HG03469 (cell line): ENCODE data around the gene LIME1.
"Not testable (repeated sequence)": the region's sequence is repeated elsewhere in the genome, so short reads cannot be mapped to it uniquely, and the experiment has no call there.

Experiments used
- ATAC-seq: cut with Tn5 transposase; IDR thresholded peaks from one replicate; pipeline ENCODE4 v1.9.1; 2021; ENCODE audit warnings: mild to moderate bottlenecking, moderate library complexity, moderate number of reproducible peaks; ENCODE audit not compliant: unreplicated experiment

The LIME1 gene

DNA sequence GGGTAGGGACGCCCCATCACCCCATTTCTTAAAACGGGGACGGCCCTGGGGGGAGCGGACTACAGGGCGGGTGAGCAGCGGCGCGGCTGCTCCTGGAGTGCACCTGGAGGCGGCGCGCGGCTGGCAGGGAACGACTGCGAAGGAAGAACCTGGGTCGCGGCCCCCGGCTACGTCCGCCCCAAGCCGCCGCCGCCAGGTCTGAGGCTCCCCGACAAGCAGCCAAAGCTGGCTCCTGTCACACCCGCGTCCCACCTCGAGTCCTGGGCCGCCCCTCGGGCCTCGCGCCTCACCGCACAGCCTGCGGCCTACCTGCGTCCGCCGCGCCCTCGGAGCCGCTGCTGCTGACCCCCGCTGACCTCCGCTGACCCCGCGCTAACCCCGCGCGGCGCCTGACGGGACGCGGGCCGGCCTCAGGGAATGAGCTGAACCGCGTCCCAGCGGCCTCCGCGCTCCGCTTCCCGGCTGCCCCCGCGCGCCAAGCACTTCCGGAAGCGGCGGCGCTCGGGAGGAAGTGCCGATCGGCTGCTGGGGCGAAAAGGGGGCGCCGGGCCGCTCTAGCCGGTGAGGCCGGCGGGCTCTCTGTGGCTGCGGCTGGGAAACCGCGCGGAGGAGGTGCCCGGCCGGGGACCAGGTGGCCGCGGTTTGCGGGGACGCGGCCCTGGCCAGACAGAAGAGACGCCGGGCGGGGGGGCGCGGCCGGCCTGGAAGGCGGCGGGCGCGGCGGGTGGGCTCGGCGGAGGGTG is 28.7 kb upstream of the LIME1 start, which contains the start of the genes ARFRP1 and ZGPAT:
TSS of gene ARFRP1 (minus strand) at position 419 of the 743 bp plus-strand sequence. CDS start 885 bp downstream, outside the sequence.
TSS of gene ZGPAT (plus strand) at position 482 of the 743 bp plus-strand sequence. CDS start 542 bp downstream, outside the sequence.
- ATAC-seq: peak; percentile 41

DNA sequence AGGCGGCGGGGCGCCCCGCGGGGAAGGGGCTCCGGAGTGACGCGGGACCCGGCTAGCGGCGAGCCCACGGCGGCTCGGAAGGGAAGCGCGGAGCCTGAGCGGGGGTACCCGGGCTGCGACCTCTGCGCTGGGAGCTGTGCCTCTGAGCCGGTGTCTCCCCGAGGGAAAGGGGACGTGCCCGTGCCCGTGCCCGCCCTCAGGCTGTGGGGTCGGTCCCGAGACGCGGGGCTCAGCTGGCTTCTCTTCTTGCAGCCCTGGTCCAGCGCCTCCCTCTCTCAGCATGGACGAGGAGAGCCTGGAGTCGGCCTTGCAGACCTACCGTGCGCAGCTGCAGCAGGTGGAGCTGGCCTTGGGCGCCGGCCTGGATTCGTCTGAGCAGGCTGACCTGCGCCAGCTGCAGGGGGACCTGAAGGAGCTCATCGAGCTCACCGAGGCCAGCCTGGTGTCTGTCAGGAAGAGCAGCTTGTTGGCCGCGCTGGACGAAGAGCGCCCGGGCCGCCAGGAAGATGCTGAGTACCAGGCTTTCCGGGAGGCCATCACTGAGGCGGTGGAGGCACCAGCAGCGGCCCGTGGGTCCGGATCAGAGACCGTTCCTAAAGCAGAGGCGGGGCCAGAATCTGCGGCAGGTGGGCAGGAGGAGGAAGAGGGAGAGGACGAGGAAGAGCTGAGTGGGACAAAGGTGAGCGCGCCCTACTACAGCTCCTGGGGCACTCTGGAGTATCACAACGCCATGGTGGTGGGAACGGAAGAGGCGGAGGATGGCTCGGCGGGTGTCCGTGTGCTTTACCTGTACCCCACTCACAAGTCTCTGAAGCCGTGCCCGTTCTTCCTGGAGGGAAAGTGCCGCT is 27.9 kb upstream of the LIME1 start:
- ATAC-seq: no peak

DNA sequence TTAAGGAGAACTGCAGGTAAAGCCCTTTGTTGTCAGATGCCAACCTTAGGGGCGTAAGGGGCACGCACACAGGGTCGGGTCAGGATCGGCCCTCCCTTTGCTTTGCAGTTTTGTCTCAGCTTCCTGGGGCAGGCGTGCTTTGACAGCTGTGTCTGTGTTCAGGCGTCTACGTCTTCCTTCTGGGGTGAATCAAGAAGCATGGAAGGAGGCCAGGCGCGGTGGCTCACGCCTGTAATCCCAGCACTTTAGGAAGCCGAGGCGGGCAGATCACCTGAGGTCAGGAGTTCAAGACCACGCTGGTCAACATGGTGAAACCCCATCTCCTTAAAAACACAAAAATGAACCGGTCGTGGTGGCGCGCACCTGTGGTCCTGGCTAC is 27.3 kb upstream of the LIME1 start:
- ATAC-seq: no peak

DNA sequence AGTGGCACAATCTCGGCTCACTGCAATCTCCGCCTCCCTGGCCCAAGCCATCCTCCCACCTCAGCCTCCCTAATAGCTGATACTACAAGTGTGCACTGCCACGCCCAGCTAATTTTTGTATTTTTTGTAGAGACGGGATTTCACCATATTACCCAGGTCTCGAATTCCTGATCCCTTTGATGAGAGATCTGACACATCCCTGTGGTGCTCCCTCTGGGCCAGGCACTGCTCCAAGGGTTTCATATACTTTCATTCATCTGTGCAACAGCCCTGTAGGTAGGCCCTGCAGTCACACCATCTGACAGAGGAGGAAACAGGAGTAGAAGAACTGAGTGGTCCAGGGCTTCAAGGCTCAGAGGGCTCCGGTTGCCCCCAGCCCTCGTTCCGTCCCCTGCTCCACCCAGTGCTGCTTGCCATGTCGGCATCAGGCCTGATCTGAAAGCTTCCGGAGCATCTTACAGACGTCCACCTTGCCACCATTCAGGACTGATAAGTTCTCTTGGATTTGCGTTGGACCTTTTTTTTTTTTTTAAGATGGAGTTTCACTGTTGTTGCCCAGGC is 25.3 kb upstream of the LIME1 start:
- no peak for ATAC-seq

DNA sequence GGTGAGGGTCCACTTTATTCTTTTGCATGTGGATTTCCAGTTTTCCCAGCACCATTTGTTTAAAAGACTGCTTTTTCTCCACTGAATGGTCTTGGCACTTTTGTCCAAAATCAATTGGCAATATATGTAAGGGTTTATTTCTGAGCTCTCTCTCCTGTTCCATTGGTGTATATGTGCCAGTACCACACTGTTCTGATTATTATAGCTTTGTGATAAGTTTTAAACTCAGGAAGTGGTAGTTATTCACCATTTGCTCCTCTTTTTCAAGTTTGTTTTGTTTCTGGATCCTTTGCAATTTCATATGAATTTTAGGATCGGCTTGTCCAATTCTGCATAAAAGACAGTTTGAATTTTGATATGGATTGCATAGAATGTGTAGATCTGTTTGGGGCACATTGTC is 24.3 kb upstream of the LIME1 start:
- no peak for ATAC-seq

DNA sequence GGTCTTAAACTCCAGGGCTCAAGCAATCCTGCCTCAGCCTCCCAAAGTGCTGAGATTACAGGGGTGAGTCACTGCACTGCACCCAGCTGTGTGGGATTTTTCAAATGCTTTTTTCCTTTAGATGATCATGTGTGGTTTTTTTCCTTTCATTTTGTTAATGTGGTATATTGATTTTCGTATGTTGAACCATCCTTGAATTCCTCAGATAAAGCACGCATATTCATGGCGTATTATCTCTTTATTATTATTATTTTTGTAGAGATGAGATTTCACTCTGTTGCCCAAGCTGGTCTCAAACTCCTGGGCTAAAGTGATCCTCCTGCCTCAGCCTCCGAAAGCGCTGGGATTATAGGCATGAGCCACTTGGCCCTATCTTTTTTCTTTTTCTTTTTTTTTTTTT is 21.6 kb upstream of the LIME1 start:
- no peak for ATAC-seq

DNA sequence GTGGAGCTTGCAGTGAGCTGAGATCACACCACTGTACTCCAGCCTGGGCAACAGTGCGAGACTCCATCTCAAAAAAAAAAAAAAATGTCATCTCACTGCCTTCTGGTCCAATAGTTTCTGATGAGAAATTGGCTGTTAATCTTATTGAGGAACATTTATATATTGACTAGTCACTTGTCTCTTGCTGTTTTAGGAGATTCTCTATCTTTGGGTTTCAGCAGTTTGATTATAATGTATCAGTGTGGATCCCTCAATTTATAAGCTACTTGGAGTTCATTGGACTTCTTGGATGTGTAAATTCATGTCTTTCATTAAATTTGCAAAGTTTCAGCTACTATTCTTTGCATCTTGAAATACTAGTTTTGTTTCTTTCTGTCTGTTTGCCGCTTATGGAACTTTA is 17.5 kb upstream of the LIME1 start:
- no peak for ATAC-seq

DNA sequence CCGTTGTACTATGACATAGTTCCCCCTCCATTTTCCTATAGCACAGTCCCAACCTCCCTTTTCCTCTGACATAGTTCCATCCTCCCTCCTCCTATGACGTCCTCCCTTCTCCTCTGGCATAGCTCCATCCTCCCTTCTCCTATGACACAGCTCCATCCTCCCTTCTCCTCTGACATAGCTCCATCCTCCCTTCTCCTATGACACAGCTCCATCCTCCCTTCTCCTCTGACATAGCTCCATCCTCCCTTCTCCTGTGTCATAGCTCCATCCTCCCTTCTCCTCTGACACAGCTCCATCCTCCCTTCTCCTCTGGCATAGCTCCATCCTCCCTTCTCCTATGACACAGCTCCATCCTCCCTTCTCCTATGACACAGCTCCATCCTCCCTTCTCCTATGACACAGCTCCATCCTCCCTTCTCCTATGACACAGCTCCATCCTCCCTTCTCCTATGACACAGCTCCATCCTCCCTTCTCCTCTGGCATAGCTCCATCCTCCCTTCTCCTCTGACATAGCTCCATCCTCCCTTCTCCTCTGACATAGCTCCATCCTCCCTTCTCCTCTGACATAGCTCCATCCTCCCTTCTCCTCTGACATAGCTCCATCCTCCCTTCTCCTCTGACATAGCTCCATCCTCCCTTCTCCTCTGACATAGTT is 13.4 kb upstream of the LIME1 start:
- ATAC-seq: not testable (repeated sequence)

DNA sequence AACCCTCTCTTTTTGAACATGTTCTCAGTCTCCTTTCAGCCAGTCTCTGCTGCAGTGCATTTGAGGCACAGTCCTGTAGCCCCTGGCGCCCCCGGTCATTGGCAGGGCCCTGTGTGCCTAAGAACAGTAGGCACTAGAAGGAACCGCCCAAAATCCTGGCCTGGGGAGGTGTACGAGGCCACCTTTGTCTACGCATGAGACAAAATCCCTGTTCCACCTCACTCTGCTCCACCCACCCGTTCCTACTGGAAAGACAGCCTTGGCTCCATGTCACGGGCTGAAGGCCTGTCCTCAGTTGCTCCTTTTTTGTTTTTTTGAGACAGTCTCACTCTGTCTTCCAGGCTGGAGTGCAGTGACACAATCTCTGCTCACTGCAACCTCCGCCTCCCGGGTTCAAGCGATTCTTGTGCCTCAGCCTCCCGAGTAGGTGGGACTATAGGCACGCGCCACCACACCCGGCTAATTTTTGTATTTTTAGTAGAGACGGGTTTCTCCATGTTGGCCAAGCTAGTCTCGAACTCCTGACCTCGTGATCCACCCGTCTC is 6.2 kb upstream of the LIME1 start:
- not testable (repeated sequence) for ATAC-seq

DNA sequence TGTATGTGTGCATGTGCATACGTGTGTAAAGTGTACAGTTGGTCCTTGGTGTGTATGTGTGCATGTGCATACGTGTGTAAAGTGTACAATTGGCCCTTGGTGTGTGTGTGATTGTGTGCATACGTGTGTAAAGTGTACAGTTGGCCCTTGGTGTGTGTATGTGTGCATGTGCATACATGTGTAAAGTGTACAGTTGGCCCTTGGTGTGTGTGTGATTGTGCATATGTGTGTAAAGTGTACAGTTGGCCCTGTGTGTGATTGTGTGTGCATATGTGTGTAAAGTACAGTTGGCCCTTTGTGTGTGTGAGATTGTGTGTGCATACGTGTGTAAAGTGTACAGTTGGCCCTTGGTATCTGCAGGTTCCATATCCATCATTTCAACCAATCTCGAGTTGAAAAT is 5.1 kb upstream of the LIME1 start:
- ATAC-seq: no peak

DNA sequence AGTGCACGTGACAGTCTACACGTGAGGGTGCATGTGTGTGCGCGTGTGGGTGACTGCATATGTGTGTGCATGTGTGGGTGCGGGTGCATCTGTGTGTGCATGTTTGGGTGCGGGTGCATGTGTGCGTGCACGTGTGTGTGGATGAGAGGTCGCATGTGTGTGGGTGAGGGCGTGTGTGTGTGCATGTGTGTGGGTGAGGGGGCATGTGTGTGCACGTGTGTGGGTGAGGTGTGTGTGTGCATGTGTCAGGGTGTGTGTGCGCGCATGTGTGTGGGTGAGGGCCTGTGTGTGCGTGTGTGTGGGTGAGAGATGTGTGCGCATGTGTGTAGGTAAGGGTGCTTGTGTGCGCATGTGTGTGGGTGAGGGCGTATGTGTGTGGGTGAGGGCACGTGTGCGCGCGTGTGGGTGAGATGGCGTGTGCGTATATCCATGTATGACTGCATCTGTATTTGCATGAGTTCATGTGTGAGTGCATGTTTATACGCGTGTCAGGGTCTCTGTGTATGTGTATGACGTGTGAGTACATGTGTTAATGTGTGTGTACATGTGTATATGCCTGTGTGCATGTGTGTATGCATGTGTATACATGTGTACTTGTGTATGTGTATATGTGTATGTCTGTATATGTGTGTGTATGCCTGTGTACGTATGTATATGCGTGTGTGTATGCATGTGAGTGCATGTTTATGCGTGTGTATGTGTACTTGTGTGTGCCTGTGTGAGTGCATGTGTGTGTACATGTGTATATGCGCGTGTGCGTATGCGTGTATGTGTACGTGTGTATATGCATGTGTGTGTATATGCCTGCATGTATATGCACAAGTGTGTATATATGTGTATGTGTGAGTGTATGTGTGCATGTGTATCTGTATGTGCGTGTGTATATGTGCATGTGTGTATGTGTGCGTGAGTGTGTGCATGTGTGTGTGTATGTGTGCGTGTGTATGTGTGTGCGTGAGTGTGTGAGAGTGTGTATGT is 4.1 kb upstream of the LIME1 start:
- no peak for ATAC-seq

DNA sequence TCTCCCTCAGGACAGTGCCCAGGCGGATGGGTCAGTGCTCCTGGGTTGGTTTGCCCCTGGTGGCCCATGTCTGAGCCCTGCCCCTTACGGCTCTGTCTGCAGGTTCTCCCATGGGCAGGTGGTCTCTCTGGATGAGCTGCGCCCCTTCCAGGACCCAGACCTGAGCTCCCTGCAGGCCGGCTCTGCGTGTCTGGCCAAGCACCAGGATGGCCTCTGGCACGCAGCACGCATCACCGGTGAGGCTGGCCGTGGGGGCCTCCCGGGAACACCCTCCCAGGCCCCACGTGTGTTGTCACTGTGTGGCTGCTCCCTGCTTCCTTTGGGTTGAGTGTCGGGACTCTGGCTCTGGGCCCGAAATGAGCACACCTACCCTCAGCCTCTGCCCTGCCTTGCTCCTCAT is 3.3 kb upstream of the LIME1 start:
- ATAC-seq: no peak

DNA sequence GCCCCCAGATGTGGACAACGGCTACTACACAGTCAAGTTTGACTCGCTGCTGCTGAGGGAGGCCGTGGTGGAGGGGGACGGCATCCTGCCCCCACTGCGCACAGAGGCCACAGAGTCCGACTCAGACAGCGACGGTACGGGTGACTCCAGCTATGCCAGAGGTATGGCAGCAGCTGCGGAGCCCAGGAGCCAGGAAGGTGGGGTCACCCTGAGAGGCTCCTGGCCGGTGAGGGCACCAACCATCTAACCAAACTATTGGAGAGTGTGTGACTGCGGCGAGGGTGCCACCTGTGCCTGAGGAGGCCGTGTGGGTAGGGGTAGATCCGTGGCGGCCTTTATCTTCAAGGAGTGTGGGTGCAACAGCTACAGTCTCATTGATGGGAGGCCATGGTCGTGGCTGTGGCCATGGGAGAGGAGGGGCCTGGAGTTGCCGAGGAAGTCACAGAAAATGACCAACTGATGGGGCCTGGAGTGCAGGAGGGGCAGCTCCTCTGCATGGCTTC is 2.8 kb upstream of the LIME1 start:
- no peak for ATAC-seq

DNA sequence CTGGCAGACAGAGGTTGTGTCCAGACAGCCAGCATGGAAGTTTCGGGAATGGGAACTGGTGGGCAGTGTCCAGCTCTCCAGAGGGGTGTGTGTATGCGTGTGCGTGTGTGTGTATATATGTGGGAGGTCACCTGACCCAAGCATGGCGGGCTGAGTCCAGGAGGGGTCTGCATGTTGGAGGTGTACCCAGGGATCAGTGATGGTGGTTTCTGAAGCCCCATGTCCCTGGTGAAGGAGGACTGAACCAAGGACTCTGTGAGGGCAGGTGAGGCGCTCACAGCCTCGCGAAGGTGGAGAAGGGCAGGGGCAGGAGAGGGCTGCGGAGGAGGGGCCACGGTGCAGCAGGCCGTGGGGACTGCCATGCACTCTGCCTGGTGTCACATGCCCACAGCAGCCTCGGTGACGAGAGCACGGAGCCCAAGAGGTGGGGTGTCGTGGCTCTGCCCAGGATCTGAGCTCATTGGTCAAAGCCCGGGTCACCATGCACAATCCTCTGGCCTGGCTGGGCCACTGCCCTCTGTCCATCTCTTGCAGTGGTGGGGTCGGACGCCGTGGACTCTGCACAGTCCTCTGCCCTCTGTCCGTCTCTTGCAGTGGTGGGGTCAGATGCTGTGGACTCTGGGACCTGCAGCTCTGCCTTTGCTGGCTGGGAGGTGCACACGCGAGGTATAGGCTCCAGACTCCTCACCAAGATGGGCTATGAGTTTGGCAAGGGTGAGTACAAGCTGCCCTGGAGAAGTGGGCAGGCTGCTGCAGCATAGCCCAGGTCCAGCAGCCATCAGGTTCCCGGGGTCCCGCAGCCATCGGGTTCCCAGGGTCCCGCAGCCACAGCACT is 2.1 kb upstream of the LIME1 start:
- ATAC-seq: no peak

DNA sequence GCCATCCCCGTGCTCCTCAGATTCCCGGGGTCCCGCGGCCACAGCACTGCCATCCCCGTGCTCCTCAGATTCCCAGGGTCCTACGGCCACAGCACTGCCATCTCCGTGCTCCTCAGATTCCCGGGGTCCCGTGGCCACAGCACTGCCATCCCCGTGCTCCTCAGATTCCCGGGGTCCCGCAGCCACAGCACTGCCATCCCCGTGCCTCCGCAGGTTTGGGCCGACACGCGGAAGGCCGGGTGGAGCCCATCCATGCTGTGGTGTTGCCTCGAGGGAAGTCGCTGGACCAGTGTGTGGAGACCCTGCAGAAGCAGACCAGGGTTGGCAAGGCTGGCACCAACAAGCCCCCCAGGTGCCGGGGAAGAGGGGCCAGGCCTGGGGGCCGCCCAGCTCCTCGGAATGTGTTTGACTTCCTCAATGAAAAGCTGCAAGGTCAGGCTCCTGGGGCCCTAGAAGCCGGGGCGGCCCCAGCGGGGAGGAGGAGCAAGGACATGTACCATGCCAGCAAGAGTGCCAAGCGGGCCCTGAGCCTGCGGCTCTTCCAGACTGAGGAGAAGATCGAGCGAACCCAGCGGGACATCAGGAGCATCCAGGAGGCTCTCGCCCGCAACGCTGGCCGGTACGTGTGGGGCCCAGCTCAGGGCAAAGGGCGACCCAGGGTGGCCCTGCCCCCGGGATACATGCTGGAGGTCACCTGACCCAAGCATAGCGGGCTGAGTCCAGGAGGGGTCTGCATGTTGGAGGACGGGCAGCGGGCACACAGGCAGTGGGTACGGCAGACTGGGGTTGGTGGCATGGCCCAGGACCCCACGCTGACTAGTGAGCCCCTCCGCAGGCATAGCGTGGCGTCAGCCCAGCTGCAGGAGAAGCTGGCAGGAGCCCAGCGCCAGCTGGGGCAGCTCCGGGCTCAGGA is 1.3 kb upstream of the LIME1 start:
- ATAC-seq: no peak

DNA sequence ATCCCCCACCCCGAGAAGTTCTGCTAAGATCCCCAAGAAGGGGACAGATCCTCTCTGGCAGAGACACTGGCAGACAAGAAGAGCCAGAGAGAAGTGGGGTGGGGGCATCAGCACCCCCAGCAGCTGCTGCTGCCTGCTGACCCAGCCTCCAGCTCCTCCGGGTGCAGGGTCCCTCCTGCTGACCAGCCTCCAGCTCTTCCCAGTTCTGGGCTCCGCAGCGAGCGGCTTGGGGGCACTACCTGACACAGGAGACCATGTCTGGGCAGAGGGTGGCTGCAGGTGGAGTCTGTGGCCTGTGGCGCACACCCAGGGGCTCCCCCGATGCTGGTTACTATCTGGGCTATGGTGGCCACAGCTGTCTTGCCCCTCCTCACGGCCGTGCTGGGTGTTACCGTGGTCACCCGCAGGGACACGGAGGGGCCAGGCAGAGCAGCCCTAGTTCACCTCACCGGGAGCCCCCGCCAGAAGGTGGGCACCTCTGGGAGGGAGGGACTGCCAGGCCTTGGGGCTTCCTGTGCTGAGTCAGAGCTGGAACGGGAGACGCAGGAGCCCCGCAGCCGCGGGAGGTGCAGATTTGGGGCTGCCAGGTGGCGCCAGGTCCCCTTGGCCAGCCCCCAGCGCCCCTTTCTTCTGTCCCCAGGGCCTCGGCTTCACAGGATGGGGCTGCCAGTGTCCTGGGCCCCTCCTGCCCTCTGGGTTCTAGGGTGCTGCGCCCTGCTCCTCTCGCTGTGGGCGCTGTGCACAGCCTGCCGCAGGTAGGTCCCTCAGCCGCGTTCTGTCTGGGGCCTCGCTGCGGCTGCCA is 630 bp downstream of the LIME1 start:
- ATAC-seq: no peak

DNA sequence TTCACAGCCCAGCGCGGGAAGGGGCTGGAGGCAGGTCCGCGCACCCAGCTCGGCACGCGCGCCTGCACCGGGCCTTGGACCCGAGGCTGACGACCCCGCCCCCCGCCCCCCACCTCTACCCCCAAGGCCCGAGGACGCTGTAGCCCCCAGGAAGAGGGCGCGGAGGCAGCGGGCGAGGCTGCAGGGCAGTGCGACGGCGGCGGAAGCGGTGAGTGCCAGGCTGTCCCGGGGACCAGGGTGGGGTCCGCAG is 1.2 kb downstream of the LIME1 start:
- ATAC-seq: no peak
